GM10248 (cell line): Measurements from ENCODE around the gene JARID2.

ENCODE experiments used
- CTCF ChIA-PET: fragments of 300-600 bp; sonication (Branson Sonifier 250); formaldehyde crosslinking; extraction: SDS; loops from one replicate; lab custom pipeline; 2021; ENCODE audit warnings: antibody characterized with exemption; lab: Yijun Ruan, JAX
- POLR2A ChIA-PET: fragments of 350-650 bp; sonication (Branson Sonifier 250); formaldehyde crosslinking; extraction: SDS; loops from one replicate; lab custom pipeline; 2020; ENCODE audit warnings: antibody characterized with exemption; lab: Yijun Ruan, JAX
- DNase-seq: peaks from one replicate; pipeline ENCODE4 v3.0.0; 2012; ENCODE audit errors: extremely low spot score
- CTCF ChIP-seq: IDR thresholded peaks from 2 replicates; pipeline ENCODE4 v1.5.1; 2012; ENCODE audit warnings: mild to moderate bottlenecking, low read depth; ENCODE audit errors: extremely low read depth, missing control alignments, control extremely low read depth

Gene JARID2

GRCh38 chr6:15491255-15491985 is 245.6 kb downstream of the JARID2 start:
- peak; percentile 83 for TF ChIP-seq CTCF
- ChIA-PET POLR2A (no interaction called here), CTCF (interaction anchor here (0.8 to 2.0 kb wide), 10 partner anchors 11 to 780 kb away, joined by 3 to 8 read pairs (median 4); no protein-coding TSS in a partner anchor)
- peak; percentile 77 for DNase-seq

- ChIA-PET CTCF (interaction anchor here (0.7 to 2.0 kb wide), 7 partner anchors 11 to 239 kb away, joined by 3 to 8 read pairs (median 3); no protein-coding TSS in a partner anchor), POLR2A (no interaction called here)
- no peak for DNase-seq
- TF ChIP-seq CTCF: no peak
Measured at GRCh38 chr6:15491986-15492269, 246.1 kb downstream of the JARID2 start.

- DNase-seq: no peak
- no peak for TF ChIP-seq CTCF
- ChIA-PET CTCF (interaction anchor here (1.8 to 2.0 kb wide), 2 partner anchors 13 to 19 kb away, joined by 7 to 8 read pairs; no protein-coding TSS in a partner anchor), POLR2A (no interaction called here)
Measured at GRCh38 chr6:15493437-15494168, 247.7 kb downstream of the JARID2 start.

GRCh38 chr6:15495375-15495901 is 249.6 kb downstream of the JARID2 start:
- no peak for DNase-seq
- ChIA-PET CTCF (no interaction called here), POLR2A (no interaction called here)
- no peak for TF ChIP-seq CTCF

- CTCF ChIA-PET: interaction anchor here (1.0 kb wide), 1 partner anchor 9 kb away, joined by 3 read pairs; no protein-coding TSS in a partner anchor
- POLR2A ChIA-PET: no interaction called here
- no peak for TF ChIP-seq CTCF
- DNase-seq: no peak
Measured at GRCh38 chr6:15496345-15497131, 250.7 kb downstream of the JARID2 start.

GRCh38 chr6:15498640-15499039 is 252.8 kb downstream of the JARID2 start:
- ChIA-PET CTCF (no interaction called here), POLR2A (no interaction called here)
- no peak for TF ChIP-seq CTCF
- DNase-seq: no peak
